ENCODE data around the gene FUT2. TPM values are rescaled to one million over a fixed set of nuclear protein-coding genes. Genes with fewer than 3 reads are reported as not detected.

Gene FUT2
- total RNA-seq, 2 experiments from 2014 or later = not detected

- Mint-ChIP-seq H3K4me3 (no peak overlapping the region), H3K36me3 (ENCODE audit: low read depth) (no peaks in the 10 kb centered on the region), H3K27me3 (no peaks in the 10 kb centered on the region), H3K4me1 (ENCODE audit: low read depth) (peaks cover 9% of the 10 kb centered on the region), H3K27ac (no peak overlapping the region), H3K9me3 (no peaks in the 10 kb centered on the region)
- intact Hi-C loops (cut with DNase I, micrococcal nuclease) = no loop called here
- POLR2A ChIA-PET = no interaction called here
- DNase-seq (no peak), ATAC-seq (ENCODE audit: poor library complexity) (no peak)
- H3K9me3 ChIP-seq (ENCODE audit: control insufficient read depth in 1 of 2, insufficient read depth in 1 of 2, low read length in 2 of 2) = no peaks in the 10 kb centered on the region
- no peak overlapping the region for H3K4me3 ChIP-seq (ENCODE audit: low read length)
- no peaks in the 10 kb centered on the region for H3K27me3 ChIP-seq (ENCODE audit: control insufficient read depth in 1 of 2, insufficient read depth in 2 of 2, low read length in 2 of 2)
- CTCF ChIA-PET = no interaction called here
- TF ChIP-seq CTCF (IDR thresholded peaks at IDR 0.05) = no peak
- no peaks in the 10 kb centered on the region for H3K36me3 ChIP-seq (ENCODE audit: insufficient read depth, low read length)
- H3K27ac ChIP-seq (ENCODE audit: low read depth in 1 of 2, low read length in 2 of 2) = no peak overlapping the region
- H3K4me1 ChIP-seq (ENCODE audit: insufficient read depth, low read length) = peaks cover 16% of the 10 kb centered on the region
Observed at GRCh38 chr19:48658483-48658882, 37.3 kb upstream of the FUT2 start.

GRCh38 chr19:48659768-48660167 is 36.0 kb upstream of the FUT2 start:
- no peaks in the 10 kb centered on the region for H3K27me3 ChIP-seq (ENCODE audit: control insufficient read depth in 1 of 2, insufficient read depth in 2 of 2, low read length in 2 of 2)
- no peaks in the 10 kb centered on the region for H3K36me3 Mint-ChIP-seq (ENCODE audit: low read depth)
- no peak overlapping the region for H3K27ac Mint-ChIP-seq
- H3K36me3 ChIP-seq (ENCODE audit: insufficient read depth, low read length) = no peaks in the 10 kb centered on the region
- H3K4me3 ChIP-seq (ENCODE audit: low read length) = no peak overlapping the region
- intact Hi-C loops (cut with DNase I, micrococcal nuclease) = loop anchor here in 1 of 2 experiments (2.0 to 5.0 kb wide), 2 partner anchors 13 to 53 kb away; partner anchors contain the start of gene CA11
- POLR2A ChIA-PET = interaction anchor here (0.9 kb wide), 1 partner anchor 14 kb away, joined by 3 read pairs; no protein-coding TSS in a partner anchor
- H3K9me3 Mint-ChIP-seq = no peaks in the 10 kb centered on the region
- H3K9me3 ChIP-seq (ENCODE audit: control insufficient read depth in 1 of 2, insufficient read depth in 1 of 2, low read length in 2 of 2) = no peaks in the 10 kb centered on the region
- DNase-seq (peak in 2 of 14 experiments; percentile 36 to 46), ATAC-seq (ENCODE audit: poor library complexity) (no peak)
- CTCF ChIA-PET = no interaction called here
- H3K27me3 Mint-ChIP-seq = no peaks in the 10 kb centered on the region
- H3K4me1 ChIP-seq (ENCODE audit: insufficient read depth, low read length) = peaks cover 16% of the 10 kb centered on the region
- H3K27ac ChIP-seq (ENCODE audit: low read depth in 1 of 2, low read length in 2 of 2) = no peak overlapping the region
- no peak overlapping the region for H3K4me3 Mint-ChIP-seq
- TF ChIP-seq CTCF (IDR thresholded peaks at IDR 0.05) = no peak
- peaks cover 9% of the 10 kb centered on the region for H3K4me1 Mint-ChIP-seq (ENCODE audit: low read depth)

- Histone ChIP-seq H3K4me1 (ENCODE audit: insufficient read depth, low read length) (peaks cover 16% of the 10 kb centered on the region), H3K27me3 (ENCODE audit: control insufficient read depth in 1 of 2, insufficient read depth in 2 of 2, low read length in 2 of 2) (no peaks in the 10 kb centered on the region), H3K9me3 (ENCODE audit: control insufficient read depth in 1 of 2, insufficient read depth in 1 of 2, low read length in 2 of 2) (no peaks in the 10 kb centered on the region), H3K4me3 (ENCODE audit: low read length) (peak overlapping the region; percentile 21), H3K27ac (ENCODE audit: low read depth in 1 of 2, low read length in 2 of 2) (peak overlapping the region; percentile 42 to 46), H3K36me3 (ENCODE audit: insufficient read depth, low read length) (no peaks in the 10 kb centered on the region)
- ATAC-seq (ENCODE audit: poor library complexity) (peak; percentile 91), DNase-seq (peak; percentile 60 to 92 (median 70))
- TF ChIP-seq CTCF (IDR thresholded peaks at IDR 0.05) = no peak
- H3K9me3 Mint-ChIP-seq = no peaks in the 10 kb centered on the region
- H3K4me3 Mint-ChIP-seq = peak overlapping the region; percentile 73
- H3K36me3 Mint-ChIP-seq (ENCODE audit: low read depth) = no peaks in the 10 kb centered on the region
- ChIA-PET POLR2A (interaction anchor here (1.0 kb wide), 2 partner anchors 15 to 27 kb away, joined by 3 to 4 read pairs; partner anchors contain the start of gene CA11), CTCF (interaction anchor here (0.9 kb wide), 1 partner anchor 15 kb away, joined by 4 read pairs; the partner anchor contains the start of gene CA11)
- peaks cover 9% of the 10 kb centered on the region for H3K4me1 Mint-ChIP-seq (ENCODE audit: low read depth)
- H3K27me3 Mint-ChIP-seq = no peaks in the 10 kb centered on the region
- H3K27ac Mint-ChIP-seq = peak overlapping the region; percentile 82
- intact Hi-C loops (cut with DNase I, micrococcal nuclease) = loop anchor here (1.0 to 5.0 kb wide), 3 partner anchors 12 to 51 kb away; partner anchors contain the start of gene CA11 (in 1 of the 2)
Observed at GRCh38 chr19:48660852-48661710, 34.7 kb upstream of the FUT2 start.
